Testis (tissue), 2 donors: ENCODE measurements around the gene WDR75.

ENCODE experiments used
- POLR2A ChIP-seq: fragments of 450-650 bp; IDR thresholded peaks from one replicate; pipeline ENCODE4 v1.6.1; 2017; ENCODE audit warnings: antibody characterized with exemption, mild to moderate bottlenecking, moderate library complexity
- TF ChIP-seq, protein P1 (sequence below), 3 experiments: fragments of 450-650 bp in 2 of 3; fragments of 200-600 bp in 1 of 3; sonication (generic) in 1 of 3; IDR thresholded peaks; one replicate each; pipeline ENCODE4 v1.5.1; 2016 to 2019; ENCODE audit warnings: antibody characterized with exemption in 3 of 3, mild to moderate bottlenecking in 2 of 3, moderate library complexity in 1 of 3

DNA sequence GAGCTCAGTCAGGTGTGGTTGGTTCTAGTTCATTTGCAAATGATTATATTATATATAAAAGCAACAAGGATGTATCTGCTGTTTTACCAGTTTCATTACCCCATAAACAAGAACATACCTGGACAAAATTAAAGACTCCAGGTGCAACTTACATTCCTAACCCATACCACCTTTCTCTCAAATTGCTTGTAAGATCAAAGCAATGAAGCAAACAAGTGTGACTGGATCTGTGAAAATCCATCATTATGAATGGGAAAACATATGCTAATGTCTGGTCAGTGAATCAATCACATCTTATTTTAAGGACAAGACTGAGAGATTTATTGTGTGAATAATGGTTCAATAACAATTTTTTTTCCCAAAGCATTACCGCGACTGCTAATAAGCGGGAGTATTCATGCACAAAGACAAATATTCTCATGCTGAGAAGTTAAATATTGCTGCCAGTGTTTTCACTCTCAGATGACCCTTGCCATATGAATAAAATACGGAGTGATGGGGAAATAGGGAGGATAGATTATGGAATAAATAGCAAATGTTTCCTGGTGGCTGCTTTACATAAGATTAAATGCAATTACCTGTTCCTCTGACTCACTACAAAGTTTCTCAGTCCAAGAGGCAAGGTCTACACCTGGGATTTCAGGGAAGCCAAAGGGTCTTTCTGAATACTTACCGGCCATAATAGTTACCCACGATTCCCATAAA lies 59.3 kb downstream of the WDR75 start:
- no peak for TF ChIP-seq POLR2A
- TF ChIP-seq, protein P1, sequence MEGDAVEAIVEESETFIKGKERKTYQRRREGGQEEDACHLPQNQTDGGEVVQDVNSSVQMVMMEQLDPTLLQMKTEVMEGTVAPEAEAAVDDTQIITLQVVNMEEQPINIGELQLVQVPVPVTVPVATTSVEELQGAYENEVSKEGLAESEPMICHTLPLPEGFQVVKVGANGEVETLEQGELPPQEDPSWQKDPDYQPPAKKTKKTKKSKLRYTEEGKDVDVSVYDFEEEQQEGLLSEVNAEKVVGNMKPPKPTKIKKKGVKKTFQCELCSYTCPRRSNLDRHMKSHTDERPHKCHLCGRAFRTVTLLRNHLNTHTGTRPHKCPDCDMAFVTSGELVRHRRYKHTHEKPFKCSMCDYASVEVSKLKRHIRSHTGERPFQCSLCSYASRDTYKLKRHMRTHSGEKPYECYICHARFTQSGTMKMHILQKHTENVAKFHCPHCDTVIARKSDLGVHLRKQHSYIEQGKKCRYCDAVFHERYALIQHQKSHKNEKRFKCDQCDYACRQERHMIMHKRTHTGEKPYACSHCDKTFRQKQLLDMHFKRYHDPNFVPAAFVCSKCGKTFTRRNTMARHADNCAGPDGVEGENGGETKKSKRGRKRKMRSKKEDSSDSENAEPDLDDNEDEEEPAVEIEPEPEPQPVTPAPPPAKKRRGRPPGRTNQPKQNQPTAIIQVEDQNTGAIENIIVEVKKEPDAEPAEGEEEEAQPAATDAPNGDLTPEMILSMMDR (IDR thresholded peaks at IDR 0.05), result no peak
